HCEC 1CT (cell line): ENCODE measurements around the gene DEXI.

Experiments used
- DNase-seq: peaks from one replicate; pipeline ENCODE4 v3.0.0-alpha.2; 2017

DEXI gene

DNA sequence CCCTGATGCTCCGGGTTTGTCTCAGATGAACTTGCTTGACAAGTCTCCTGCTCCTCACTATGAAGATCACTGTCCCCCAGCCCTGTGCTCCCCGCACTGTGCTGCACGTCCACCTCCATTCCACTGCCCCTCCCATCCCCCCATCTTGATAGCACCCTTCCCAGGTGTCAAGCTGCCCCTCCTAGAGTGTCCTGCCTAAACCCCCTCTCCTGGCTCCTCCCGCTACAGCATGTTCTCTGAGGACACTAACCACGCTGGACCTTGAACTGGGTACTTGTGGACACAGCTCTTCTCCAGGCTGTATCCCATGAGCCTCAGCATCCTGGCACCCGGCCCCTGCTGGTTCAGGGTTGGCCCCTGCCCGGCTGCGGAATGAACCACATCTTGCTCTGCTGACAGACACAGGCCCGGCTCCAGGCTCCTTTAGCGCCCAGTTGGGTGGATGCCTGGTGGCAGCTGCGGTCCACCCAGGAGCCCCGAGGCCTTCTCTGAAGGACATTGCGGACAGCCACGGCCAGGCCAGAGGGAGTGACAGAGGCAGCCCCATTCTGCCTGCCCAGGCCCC lies 18.5 kb downstream of the DEXI start:
- no peak for DNase-seq

DNA sequence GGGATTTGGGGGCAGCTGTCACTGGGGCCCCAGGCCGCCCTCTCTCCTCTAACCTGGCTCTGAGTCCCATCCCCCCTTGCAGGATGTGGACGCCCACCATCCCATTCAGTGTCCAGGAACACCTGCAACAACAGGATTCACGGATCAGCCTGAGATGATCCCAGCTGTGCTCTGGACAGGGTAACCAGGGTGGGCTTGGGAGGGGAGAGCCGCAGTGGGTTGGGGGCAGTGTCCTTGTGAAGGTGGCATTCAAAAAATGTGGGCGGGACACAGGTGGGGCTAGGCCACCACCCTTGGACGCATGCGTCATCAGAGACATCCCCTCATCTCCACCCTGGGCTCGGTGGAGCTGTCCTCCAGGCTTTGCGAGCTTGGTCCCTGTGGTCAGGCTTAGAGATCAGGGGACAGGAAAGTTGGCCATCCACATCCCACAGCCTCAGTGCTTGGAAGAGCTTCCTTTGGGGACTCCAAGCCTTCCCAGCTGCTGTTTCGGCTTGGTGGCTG lies 19.1 kb downstream of the DEXI start:
- DNase-seq = no peak

DNA sequence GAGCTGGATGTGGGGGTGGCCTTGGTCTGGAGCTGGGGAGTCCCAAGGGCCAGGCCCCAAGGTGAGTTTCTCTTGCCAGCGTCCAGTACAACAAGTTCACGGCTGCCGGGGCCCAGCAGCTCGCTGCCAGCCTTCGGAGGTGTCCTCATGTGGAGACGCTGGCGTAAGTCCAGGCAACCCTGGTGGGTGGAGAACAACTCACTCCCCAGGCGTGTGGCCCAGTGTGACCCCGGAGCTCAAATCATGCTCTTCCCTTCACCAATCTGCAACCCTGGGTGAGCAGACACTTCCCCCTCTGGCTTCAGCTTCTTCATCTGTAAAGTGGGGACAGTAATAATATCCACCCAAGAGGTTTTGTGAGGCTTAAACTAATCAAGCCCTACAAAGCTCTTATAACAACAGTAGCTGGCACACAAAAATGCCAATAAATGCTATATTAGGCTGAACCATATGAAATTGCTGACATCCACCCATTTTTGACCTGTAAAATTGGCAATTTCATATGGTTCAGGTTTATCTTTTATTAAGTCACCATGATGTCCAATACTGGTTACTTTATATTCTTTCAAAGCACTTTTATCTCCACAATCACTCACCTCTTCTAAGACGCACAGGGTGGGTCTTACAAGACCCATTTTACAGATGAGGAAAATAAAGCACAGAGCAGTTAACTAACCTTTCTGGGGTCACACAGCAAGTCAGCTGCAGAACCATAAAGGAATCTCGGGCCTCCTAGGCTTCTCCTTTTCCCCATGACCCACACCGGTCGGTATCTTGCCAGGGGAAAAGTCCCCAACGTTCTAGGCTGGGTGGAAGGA lies 19.7 kb downstream of the DEXI start:
- no peak for DNase-seq

DNA sequence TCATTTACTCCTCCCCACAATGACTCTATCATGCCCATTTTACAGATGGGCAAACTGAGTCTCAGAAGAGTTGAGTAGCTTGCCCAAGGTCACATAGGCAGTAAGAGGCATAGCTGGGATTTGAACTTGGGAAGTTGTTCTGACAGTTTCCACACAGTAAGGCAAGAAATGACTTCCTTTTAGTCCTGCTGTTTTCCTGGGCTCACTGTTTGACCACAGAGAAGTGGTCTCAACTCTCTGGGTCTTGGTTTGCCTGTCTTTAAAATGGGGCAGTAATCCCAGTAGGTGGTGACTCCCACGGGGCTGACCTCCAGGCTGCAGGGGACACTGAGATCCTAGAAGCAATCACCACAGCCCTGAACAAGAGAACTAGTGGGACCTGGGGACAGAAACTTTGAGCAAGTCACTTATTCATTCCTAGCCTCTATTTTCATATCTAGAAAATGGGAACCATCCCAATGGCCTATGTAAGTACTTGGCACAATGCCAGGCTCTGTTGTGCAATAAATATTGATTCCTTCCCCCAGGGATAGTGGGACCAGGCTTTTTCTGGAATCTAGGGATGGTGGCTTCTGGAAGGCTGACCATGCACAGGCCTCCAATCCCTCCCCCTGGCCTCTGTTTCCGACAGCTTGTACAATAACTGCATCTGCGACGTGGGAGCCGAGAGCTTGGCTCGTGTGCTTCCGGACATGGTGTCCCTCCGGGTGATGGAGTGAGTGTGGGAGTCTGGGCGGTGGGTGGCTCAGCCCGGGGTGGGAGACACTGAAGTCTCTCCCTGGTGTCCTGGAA lies 20.5 kb downstream of the DEXI start:
- DNase-seq = no peak

DNA sequence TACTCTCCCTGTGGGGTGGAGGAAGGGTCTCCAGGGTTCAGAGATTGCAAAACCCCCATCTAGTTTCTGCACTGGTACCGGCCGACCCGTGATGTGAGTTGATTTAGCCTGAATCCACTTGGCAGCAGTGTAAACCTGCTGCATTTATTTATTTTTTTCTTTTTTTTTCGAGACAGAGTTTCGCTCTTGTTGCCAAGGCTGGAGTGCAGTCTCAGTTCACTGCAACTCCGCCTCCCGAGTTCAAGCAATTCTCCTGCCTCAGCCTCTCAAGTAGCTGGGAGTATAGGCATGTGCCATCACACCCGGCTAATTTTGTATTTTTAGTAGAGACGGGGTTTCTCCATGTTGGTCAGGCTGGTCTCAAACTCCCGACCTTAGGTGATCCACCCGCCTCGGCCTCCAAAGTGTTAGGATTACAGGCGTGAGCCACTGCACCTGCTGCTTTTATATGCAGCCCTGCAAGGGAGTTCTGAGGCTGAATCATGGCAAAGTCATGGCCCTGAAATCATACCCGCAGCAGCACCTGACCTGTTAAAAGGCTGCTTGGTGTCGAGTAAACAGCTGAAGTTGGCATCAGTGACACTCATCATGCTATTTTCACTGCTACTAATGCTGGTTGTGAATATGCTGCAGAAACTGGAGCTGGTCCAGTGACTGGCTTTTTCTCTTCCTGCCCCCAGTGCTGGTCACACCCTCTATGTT lies 21.4 kb downstream of the DEXI start:
- no peak for DNase-seq

DNA sequence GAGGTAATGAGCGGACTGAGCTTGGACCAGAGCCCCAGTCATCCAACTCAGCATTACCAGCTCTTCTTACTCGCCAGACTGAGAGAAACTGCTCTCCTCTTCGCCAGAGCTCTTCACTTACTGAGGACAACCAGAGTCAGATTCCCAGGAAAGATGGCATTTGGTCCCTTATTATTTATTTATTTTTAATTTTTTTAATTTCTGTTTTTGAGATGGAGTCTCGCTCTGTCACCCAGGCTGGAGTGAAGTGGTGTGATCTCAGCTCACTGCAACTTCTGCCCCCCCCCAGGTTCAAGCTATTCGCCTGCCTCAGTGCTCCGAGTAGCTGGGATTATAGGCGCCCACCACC lies 23.3 kb downstream of the DEXI start:
- DNase-seq = no peak

DNA sequence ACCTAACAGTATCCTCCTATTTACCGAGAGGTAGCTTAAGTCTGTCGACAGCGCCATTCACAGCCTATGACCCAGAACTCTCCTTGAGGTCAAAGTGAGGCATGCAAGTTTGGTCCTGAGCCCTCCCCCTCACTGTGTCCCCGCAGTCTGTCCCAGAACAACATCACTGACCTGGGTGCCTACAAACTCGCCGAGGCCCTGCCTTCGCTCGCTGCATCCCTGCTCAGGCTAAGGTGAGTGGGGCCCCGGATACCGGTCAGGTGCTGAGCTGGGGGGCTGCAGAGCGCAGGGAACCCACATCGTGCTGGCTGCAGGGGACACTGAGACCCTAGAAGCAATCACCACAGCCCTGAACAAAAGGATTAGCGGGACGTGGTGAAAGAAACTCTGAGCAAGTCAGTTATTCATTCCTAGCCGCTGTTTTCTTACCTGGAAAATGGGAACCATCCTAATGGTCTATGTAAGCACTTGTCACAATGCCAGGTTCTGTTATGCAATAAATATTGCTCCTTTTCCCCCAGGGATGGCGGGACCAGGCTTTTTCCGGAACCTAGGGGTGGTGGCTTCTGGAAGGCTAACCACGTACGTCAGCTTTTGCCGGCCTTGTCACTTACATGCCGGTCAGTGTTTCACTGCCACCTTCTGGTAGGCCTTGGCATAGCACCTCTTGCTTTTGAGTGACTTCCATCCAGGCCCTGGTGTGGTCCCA lies 23.8 kb downstream of the DEXI start:
- DNase-seq = peak; percentile 76

DNA sequence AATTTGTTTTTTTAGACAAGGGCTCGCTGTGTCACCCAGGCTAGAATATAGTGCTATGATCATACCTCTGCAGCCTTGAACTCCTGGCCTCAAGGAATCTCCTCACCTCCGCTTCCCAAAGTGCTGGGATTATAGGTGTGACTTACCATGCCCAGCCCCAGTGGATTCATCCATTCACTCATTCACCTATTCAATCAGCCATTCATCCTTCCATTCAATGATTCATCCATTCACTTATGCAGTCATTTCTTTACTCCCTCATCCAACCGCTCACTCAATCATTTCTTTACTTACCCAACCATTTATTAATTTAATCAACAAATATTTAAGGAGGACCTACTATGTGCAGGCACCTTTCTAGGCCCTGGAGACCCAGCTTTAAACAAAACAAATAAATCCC lies 25.7 kb downstream of the DEXI start:
- DNase-seq = no peak

DNA sequence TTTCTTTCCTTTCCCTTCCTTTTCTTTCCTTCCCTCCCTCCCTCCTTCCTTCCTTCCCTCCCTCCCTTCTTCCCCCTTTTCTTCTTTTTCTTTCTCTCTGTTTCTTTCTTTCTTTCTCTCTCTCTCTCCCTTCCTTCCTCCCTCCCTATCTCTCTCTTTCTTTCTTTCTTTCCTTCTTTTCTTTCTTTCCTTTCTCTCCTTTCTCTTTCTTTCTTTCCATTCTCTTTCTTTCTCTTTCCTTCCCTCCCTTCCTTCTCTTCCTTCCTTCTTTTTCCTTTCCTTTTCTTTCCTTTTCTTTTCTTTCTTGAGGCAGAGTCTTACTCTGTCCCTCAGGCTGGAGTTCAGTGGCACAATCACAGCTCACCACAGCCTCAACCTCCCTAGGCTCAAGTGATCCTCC lies 31.0 kb downstream of the DEXI start:
- no peak for DNase-seq

DNA sequence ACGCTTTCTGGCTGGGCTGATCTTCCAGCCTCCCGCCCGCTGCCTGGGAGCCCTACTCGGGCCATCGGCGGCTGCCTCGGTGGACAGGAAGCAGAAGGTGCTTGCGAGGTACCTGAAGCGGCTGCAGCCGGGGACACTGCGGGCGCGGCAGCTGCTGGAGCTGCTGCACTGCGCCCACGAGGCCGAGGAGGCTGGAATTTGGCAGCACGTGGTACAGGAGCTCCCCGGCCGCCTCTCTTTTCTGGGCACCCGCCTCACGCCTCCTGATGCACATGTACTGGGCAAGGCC lies 34.6 kb downstream of the DEXI start:
- DNase-seq = no peak

DNA sequence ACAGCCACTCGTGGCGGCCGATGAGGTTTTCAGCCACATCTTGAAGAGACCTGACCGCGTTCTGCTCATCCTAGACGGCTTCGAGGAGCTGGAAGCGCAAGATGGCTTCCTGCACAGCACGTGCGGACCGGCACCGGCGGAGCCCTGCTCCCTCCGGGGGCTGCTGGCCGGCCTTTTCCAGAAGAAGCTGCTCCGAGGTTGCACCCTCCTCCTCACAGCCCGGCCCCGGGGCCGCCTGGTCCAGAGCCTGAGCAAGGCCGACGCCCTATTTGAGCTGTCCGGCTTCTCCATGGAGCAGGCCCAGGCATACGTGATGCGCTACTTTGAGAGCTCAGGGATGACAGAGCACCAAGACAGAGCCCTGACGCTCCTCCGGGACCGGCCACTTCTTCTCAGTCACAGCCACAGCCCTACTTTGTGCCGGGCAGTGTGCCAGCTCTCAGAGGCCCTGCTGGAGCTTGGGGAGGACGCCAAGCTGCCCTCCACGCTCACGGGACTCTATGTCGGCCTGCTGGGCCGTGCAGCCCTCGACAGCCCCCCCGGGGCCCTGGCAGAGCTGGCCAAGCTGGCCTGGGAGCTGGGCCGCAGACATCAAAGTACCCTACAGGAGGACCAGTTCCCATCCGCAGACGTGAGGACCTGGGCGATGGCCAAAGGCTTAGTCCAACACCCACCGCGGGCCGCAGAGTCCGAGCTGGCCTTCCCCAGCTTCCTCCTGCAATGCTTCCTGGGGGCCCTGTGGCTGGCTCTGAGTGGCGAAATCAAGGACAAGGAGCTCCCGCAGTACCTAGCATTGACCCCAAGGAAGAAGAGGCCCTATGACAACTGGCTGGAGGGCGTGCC lies 35.1 kb downstream of the DEXI start:
- no peak for DNase-seq

DNA sequence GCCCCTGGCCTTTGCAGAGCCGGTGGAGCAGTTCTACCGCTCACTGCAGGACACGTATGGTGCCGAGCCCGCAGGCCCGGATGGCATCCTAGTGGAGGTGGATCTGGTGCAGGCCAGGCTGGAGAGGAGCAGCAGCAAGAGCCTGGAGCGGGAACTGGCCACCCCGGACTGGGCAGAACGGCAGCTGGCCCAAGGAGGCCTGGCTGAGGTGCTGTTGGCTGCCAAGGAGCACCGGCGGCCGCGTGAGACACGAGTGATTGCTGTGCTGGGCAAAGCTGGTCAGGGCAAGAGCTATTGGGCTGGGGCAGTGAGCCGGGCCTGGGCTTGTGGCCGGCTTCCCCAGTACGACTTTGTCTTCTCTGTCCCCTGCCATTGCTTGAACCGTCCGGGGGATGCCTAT lies 35.8 kb downstream of the DEXI start:
- no peak for DNase-seq

DNA sequence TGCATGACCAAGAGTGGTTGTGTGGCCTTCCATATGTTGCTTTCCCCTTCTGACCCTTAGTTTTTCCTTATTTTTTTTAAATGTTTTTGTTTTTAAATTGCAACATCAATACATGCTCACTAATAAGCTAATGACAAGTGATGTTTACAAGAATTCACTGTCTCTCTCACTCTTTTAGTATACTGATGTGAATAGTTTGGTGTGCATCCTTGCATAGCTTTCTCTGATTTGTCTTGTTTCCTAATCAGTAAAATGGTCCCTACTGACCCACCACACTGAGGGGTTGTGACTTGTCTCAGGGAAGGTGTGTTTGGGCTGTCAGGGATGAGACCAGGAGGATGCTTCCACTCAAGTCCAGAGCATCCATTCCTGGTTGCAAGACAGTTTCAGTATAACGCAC lies 39.3 kb downstream of the DEXI start:
- no peak for DNase-seq

DNA sequence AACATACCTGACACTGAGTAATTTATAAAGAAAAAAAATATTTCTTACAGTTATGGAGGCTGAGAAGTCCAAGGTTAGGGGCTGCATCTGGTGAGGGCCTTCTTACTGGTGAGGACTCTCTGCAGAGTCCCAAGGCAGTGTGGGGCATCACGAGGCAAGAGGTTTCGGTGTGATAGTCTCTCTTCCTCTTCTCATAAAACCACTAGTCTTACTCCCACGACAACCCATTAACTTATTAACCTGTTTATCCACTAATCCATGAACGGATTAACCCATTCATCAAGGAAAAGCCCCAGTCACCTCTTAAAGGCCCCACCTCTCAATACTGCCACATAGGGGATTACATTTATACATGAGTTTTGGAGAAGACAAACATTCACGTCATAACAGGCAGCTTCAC lies 45.1 kb downstream of the DEXI start:
- no peak for DNase-seq

DNA sequence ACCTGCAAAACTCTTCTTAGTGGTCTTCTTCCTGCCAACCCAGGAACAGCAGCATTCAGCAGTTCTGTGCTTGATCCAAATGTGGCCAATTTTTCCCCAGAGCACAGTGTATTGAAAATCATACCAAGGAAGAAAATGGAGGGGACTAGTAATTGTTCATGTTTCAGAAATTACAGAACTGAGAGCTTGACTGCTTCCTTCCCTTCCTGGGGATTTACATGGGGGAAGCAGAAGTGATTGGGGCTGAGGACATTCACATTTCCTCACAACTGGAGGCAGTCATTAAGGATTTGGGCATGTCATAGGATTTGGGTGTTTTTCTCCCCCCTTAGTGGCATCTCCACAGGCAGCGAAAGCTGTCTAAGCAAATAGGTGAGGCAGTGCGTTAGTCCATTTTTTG lies 45.5 kb downstream of the DEXI start:
- DNase-seq = no peak

DNA sequence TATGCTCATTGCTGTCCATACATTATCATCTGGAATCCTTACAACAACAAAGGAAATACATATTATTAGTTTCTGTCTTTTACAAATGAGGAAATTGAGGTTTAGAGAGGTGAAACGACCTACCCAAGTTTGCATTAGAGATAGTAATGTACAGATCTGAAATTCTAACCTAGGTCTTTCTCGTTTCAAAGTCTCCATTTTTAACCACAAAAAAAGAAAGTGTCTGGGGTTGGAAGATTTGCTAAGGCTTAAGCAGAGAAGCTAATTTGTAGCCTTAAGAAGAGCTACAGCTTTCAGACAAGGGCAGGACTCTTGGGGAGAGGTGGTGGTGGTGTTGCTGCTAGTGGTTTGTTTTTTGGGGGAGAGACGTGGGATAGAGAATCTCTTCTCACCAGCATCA lies 46.1 kb downstream of the DEXI start:
- DNase-seq = no peak

DNA sequence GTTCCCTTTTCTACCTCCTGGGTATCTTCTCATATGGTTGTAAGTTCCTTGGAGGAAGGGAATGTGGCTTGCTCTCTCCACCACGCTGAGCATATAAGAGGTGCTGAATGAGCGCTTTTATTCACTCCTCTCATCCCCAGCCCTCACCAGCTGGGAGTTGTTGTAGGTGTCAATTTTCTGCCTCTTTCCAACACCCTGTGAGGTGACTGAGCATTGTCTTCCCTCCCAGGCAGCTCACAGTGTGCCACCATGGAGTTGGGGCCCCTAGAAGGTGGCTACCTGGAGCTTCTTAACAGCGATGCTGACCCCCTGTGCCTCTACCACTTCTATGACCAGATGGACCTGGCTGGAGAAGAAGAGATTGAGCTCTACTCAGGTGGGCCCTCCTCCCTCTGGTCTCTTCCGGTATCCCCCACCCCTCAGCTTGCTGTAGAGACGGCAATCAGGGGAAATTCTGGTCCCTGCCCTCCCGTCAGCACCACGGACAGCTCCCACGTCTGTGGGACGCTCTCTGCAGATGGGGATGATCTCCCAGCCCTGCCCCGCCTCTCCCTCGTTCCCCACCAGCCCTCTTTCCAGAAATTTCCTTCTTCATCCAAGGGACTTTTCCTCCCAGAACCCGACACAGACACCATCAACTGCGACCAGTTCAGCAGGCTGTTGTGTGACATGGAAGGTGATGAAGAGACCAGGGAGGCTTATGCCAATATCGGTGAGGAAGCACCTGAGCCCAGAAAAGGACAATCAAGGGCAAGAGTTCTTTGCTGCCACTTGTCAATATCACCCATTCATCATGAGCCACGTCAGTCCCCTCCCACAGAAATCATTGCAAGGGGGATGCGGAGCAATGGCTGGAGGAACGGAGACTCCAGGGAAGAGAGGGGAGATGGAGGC lies 47.0 kb downstream of the DEXI start:
- peak; percentile 11 for DNase-seq

DNA sequence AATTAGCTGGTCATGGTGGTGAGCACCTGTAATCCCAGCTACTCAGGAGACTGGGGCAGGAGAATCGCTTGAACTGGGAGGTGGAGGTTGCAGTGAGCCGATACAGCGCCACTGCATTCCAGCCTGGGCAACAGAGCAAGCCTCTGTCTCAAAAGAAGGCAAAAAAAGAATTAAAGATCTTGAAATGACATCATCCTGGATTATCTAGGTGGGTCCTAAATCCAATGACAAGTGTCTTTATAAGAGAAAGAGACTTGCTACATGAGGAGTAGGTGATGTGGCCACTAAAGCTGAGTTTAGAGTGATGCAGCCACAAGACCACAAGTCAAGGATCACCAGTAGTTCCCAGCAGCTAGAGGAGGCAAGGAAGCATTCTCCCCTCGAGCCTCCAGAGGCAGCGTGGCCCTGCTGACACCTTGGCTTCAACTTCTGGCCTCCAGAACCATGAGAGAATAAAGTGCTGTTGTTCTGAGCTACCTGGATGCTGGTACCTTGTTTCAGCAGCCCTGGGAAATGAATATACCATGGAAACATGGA lies 49.4 kb downstream of the DEXI start:
- no peak for DNase-seq

DNA sequence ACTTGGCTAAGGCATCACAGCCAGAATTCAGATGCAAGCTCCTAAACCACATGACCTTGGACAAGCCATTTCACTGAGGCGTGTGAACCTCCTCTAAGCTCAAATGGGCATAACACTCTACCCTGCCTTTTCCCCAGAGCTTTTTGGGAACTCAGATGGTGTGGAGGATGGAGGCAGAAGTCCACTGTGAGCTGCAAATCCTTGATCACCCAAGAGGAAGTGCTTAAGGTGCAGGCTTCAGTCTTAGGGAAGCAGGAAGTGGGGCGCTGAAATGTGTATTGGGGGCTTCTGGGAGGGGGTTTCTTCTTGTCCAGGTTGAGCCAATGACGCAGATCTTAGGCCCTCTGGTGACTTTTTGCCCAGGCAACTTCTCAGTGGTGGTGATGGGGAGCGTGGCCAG lies 52.4 kb downstream of the DEXI start:
- DNase-seq = no peak

DNA sequence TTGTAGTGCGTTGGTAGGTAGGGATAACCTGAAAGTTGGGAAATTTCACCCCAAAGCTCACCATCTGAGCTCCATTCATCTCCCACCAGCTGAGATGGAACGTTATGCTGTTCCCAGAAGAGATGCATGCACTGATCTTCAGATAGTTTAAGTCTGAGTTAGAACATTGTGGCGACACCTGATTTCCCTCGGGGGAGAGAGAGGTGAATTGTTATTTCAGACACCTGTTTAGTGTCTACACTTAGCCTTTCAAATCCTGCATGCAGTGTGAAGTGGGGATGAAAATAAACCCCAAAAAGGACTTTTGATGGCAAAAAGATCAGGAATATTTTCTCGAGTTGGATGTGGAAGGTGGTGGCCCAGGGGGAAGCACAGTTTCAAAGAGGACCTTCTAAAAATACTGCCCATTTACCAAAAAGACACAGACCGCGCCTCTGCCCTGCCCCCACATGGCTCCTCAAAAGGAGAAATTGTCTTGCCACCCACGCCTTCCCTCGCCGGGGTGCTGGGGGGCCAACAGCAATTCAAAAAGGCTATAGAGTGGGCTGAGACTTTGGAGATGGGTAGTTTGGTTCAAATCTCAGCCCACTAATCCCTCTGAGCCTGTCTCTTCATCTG lies 53.8 kb downstream of the DEXI start:
- no peak for DNase-seq
